ENCODE results near the gene MYO18B.

MYO18B gene

GRCh38 chr22:25935266-25936058, 193.5 kb downstream of the MYO18B start:
- TF ChIP-seq CREB1 (IDR thresholded peaks at IDR 0.05; ENCODE audit: low read depth) (no peak), TAF1 (IDR thresholded peaks at IDR 0.05; ENCODE audit: low read depth) (no peak), ZBTB7A (IDR thresholded peaks at IDR 0.05; ENCODE audit: low read depth) (no peak), EGR1 (IDR thresholded peaks at IDR 0.05) (no peak), RAD21 (IDR thresholded peaks at IDR 0.05; ENCODE audit: low read depth) (no peak), FOXM1 (IDR thresholded peaks at IDR 0.05; ENCODE audit: borderline replicate concordance, low read depth) (no peak), TEAD4 (IDR thresholded peaks at IDR 0.05) (no peak), YY1 (IDR thresholded peaks at IDR 0.05; ENCODE audit: low read depth) (no peak), NFIC (IDR thresholded peaks at IDR 0.05) (no peak), TCF12 (IDR thresholded peaks at IDR 0.05; ENCODE audit: low read depth) (no peak), EP300 (IDR thresholded peaks at IDR 0.05; ENCODE audit: borderline replicate concordance) (no peak), CEBPB (IDR thresholded peaks at IDR 0.05) (no peak), MAX (IDR thresholded peaks at IDR 0.05) (no peak)
- TF ChIP-seq, protein P1, sequence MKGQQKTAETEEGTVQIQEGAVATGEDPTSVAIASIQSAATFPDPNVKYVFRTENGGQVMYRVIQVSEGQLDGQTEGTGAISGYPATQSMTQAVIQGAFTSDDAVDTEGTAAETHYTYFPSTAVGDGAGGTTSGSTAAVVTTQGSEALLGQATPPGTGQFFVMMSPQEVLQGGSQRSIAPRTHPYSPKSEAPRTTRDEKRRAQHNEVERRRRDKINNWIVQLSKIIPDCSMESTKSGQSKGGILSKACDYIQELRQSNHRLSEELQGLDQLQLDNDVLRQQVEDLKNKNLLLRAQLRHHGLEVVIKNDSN (IDR thresholded peaks at IDR 0.05), result no peak
- TF ChIP-seq, protein P2, sequence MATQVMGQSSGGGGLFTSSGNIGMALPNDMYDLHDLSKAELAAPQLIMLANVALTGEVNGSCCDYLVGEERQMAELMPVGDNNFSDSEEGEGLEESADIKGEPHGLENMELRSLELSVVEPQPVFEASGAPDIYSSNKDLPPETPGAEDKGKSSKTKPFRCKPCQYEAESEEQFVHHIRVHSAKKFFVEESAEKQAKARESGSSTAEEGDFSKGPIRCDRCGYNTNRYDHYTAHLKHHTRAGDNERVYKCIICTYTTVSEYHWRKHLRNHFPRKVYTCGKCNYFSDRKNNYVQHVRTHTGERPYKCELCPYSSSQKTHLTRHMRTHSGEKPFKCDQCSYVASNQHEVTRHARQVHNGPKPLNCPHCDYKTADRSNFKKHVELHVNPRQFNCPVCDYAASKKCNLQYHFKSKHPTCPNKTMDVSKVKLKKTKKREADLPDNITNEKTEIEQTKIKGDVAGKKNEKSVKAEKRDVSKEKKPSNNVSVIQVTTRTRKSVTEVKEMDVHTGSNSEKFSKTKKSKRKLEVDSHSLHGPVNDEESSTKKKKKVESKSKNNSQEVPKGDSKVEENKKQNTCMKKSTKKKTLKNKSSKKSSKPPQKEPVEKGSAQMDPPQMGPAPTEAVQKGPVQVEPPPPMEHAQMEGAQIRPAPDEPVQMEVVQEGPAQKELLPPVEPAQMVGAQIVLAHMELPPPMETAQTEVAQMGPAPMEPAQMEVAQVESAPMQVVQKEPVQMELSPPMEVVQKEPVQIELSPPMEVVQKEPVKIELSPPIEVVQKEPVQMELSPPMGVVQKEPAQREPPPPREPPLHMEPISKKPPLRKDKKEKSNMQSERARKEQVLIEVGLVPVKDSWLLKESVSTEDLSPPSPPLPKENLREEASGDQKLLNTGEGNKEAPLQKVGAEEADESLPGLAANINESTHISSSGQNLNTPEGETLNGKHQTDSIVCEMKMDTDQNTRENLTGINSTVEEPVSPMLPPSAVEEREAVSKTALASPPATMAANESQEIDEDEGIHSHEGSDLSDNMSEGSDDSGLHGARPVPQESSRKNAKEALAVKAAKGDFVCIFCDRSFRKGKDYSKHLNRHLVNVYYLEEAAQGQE (IDR thresholded peaks at IDR 0.05; ENCODE audit: low read depth), result no peak

- TF ChIP-seq EP300 (IDR thresholded peaks at IDR 0.05; ENCODE audit: borderline replicate concordance) (no peak), FOXM1 (IDR thresholded peaks at IDR 0.05; ENCODE audit: borderline replicate concordance, low read depth) (no peak), TAF1 (IDR thresholded peaks at IDR 0.05; ENCODE audit: low read depth) (no peak), CREB1 (IDR thresholded peaks at IDR 0.05; ENCODE audit: low read depth) (no peak), CEBPB (IDR thresholded peaks at IDR 0.05) (no peak), YY1 (IDR thresholded peaks at IDR 0.05; ENCODE audit: low read depth) (no peak), ZBTB7A (IDR thresholded peaks at IDR 0.05; ENCODE audit: low read depth) (no peak), NFIC (IDR thresholded peaks at IDR 0.05) (no peak), TCF12 (IDR thresholded peaks at IDR 0.05; ENCODE audit: low read depth) (no peak), EGR1 (IDR thresholded peaks at IDR 0.05) (no peak)
- TF ChIP-seq, protein P2 (IDR thresholded peaks at IDR 0.05; ENCODE audit: low read depth), result no peak
- TF ChIP-seq, protein P1 (IDR thresholded peaks at IDR 0.05), result no peak
Measured at GRCh38 chr22:25938151-25938550, 196.2 kb downstream of the MYO18B start.

DNA sequence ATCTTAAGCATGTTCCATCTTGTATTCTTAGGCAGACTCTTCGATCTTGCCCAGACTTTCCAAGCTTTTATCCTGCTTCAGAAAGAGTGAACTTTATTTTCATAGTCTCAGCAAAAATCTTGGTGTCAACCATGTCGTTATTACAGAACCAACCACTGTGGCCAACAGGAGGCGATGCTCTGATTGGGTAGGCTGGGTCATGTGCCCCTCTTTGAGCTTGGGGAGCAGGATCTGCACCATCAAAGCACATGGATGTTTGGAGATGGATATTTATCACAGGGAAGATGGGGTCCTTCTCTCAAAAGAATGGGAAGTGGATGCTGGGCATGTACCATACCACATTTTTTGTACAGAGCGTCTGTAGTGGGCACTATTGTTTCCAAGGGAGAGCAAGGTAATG, 197.4 kb downstream of the MYO18B start:
- TF ChIP-seq EP300 (IDR thresholded peaks at IDR 0.05; ENCODE audit: borderline replicate concordance), result no peak
- no peak for TF ChIP-seq TCF12 (IDR thresholded peaks at IDR 0.05; ENCODE audit: low read depth)
- no peak for TF ChIP-seq NFIC (IDR thresholded peaks at IDR 0.05)
- no peak for TF ChIP-seq TEAD4 (IDR thresholded peaks at IDR 0.05)
- no peak for TF ChIP-seq RAD21 (IDR thresholded peaks at IDR 0.05; ENCODE audit: low read depth)
- TF ChIP-seq MAX (IDR thresholded peaks at IDR 0.05), result no peak

- no peak for TF ChIP-seq NFIC (IDR thresholded peaks at IDR 0.05)
- TF ChIP-seq EGR1 (IDR thresholded peaks at IDR 0.05), result no peak
- no peak for TF ChIP-seq TCF12 (IDR thresholded peaks at IDR 0.05; ENCODE audit: low read depth)
- no peak for TF ChIP-seq CREB1 (IDR thresholded peaks at IDR 0.05; ENCODE audit: low read depth)
- no peak for TF ChIP-seq CEBPB (IDR thresholded peaks at IDR 0.05)
- TF ChIP-seq TEAD4 (IDR thresholded peaks at IDR 0.05), result no peak
- TF ChIP-seq FOXM1 (IDR thresholded peaks at IDR 0.05; ENCODE audit: borderline replicate concordance, low read depth), result no peak
- TF ChIP-seq MAX (IDR thresholded peaks at IDR 0.05), result no peak
- no peak for TF ChIP-seq EP300 (IDR thresholded peaks at IDR 0.05; ENCODE audit: borderline replicate concordance)
Measured at GRCh38 chr22:25940479-25940878, 198.5 kb downstream of the MYO18B start.

- no peak for TF ChIP-seq ZBTB7A (IDR thresholded peaks at IDR 0.05; ENCODE audit: low read depth)
Measured at GRCh38 chr22:25941365-25941960, 199.5 kb downstream of the MYO18B start.
